ENCODE measurements around the gene CACNA2D3.

The CACNA2D3 gene

GRCh38 chr3:54488297-54488696, 365.9 kb downstream of the CACNA2D3 start:
- DNase-seq: no peak

DNA sequence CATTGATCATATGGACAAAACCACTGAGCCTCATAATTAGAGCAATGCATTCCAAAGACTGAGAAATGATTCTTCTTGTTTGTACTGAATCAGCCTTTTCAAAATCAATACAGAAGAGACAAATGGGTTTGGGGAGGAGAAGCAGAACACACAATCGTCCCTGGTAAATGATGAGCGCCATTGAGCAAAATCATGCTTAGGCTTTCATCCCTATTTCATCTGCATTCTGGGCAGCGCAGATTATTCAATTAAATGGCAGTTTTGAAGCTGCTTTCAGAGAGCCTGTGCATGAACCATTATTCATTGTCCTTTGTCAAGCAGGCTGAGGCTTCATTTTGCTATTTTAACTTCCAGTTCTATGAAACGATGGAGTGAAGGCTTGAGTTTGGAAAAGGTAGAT, 371.9 kb downstream of the CACNA2D3 start:
- no peak for DNase-seq

DNA sequence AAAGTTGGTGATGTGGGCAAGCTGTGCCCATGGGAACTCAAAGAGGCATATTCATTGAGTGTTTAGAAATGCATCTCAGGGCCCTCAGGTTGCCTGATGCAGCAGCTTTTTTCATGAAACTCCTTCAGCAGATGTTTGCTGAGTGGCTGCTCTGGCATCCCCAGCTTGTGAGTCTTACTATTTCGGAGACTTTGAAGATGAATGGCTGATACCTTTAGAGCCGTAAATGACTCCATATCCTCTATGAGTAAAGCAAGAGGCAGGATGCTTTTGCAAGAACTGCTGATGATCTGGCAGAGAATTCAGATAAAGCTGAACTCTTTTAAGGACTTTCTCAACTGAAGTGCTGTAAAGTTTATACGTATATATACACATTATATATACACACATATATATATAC, 384.3 kb downstream of the CACNA2D3 start:
- DNase-seq: no peak

DNA sequence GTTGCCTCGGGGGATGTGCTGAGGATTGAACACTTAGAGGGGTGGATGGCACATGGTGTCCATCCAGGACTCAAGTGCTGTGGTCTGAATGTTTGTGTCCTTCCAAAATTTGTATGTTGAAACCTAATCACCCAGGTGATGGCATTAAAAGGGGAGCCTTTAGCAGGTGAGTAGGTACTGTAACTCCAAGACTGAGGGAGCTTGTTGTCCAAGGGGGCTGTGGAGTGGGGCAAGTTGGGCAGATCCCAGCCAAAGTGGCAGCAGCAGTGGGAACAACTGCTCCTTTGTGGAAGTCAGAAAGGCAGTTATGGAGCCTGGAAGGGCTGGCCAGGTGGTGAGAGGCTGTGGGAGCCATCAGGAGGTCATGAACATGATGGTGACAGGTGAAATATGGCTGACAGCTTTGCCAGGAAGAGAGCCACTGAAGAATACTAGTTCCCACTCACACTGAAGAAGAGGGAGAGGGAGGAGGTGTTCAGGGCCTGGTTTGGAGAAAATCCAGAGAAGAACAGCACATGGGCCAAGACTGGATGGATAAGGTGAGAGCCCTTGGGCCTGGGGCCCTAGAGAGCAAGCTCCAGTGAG, 385.6 kb downstream of the CACNA2D3 start:
- DNase-seq: no peak

DNA sequence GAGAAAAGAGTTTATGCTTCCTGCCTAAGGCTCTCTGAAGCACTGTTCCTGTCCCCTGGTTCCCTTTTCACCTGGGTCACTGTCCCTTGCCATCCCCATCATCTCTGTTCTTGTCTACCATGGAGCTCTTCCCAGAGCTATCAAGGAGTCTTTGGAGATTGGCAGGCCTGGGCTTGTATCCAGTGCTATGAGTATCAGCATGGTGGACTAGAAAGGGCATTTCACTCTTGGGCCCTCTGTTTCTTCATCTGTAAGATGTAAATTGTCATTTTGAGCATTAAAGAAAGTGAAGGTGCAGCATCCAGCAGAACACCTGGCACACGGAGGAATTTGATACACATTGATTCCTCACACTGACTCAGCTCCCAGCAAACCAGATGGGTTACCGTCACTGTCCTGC, 388.2 kb downstream of the CACNA2D3 start:
- no peak for DNase-seq

GRCh38 chr3:54511766-54512365, 389.5 kb downstream of the CACNA2D3 start:
- DNase-seq: no peak

DNA sequence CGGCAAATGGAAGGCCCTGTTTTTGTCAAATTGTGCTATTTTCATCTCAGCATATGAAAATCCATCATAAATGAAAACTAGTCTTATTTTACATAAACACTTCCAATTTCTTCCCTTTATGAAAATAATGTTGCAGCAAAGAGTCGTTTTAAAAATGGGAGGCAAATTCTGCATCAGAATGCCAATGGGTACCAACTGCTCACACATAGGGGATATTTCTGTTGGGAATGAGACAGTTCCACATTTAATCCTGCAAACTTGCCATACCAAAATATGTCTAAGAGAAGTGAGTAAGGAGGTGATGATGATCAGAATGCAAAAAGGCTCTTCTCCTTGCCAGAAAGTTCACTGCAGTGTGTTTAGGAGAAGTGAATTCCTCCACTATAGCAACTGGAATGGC, 391.7 kb downstream of the CACNA2D3 start:
- DNase-seq: no peak

- no peak for DNase-seq
Observed at GRCh38 chr3:54514416-54514815, 392.1 kb downstream of the CACNA2D3 start.

- DNase-seq: no peak
Observed at GRCh38 chr3:54515441-54516213, 393.3 kb downstream of the CACNA2D3 start.

GRCh38 chr3:54517424-54517823, 395.1 kb downstream of the CACNA2D3 start:
- no peak for DNase-seq

GRCh38 chr3:54518011-54518675, 395.8 kb downstream of the CACNA2D3 start:
- DNase-seq: no peak

- no peak for DNase-seq
Observed at GRCh38 chr3:54519493-54519892, 397.1 kb downstream of the CACNA2D3 start.

DNA sequence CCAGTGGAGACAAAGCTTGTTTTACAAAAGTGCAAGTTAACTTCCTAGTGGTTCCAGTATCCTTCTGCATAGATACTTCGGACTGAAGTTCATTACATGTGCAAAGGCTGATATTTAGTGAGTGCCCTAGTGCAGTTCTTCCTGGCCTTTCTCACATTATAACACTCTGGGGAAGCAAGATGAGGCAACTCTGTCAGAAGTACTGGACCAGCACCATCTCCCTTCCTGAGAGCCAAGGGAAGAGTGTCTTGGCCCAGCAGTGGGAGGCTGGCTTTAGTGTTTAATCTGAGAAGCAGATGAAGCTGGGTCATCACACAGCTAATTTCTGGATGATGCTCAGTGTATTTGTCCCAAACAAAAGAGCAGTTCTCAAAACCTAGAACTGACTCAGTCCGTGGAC, 397.7 kb downstream of the CACNA2D3 start:
- DNase-seq: no peak

DNA sequence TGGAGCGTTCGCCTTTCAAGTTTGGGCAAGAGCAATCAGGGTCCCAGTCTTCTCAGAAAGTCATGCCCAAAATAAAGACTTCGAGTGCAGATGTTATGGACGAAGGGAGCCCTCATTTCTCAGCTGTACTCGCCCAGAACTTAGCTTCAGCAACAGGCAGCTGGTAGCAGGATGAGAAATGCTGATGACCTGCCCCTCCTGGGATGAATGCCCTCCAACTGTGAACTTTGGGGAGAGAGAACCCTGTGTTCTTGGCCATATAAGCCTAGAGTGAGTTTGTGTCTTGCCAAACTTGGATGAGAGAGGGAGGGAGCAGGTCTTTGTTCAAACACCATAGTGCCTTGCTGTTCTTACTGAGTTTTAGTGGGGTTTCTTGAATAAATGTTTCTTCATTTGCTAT, 405.2 kb downstream of the CACNA2D3 start:
- DNase-seq: no peak

GRCh38 chr3:54527953-54528352, 405.6 kb downstream of the CACNA2D3 start:
- no peak for DNase-seq

DNA sequence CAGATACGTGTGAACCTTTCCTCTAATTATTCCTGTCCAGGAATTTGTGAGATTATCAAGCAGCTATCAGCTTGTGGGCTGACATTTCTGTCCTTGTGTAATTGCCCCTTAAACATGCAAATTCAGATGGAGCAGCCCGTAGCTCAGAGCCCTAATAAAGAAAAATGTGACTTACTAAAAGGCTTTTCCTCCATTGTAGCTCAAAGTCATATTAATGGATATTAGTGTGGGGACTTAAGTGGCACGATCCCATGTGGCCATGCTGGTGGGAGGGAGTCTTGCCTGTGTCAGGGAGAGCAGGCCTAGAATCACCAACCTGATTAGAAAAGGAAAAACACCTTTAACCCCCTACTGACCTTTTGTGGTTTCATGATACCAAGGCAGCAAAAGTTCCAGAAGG, 406.3 kb downstream of the CACNA2D3 start:
- DNase-seq: no peak

GRCh38 chr3:54530091-54530490, 407.7 kb downstream of the CACNA2D3 start:
- no peak for DNase-seq

GRCh38 chr3:54530944-54531343, 408.6 kb downstream of the CACNA2D3 start:
- no peak for DNase-seq

- no peak for DNase-seq
Observed at GRCh38 chr3:54531741-54532140, 409.4 kb downstream of the CACNA2D3 start.

GRCh38 chr3:54533856-54534255, 411.5 kb downstream of the CACNA2D3 start:
- DNase-seq: no peak

- no peak for DNase-seq
Observed at GRCh38 chr3:54535619-54536018, 413.3 kb downstream of the CACNA2D3 start.

DNA sequence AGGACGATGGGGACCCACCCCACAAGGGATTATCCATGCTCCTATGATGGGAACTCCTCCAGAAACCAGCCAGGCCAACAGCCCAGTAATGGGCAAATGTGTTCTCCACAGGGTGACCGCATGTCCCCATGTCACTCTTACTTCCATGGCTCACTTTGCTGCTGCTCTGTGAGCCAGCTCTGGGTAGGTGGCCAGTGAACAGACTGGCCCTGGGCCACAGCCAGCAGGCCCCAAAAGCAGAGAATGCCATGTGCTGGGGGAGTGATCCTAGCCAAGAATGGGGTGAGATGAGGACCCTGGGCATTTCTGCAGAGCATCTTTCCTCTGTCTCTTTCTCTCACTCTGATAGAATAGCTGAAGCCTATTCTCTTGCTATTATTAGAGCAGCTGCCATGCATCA, 414.1 kb downstream of the CACNA2D3 start:
- DNase-seq: no peak

GRCh38 chr3:54537506-54537905, 415.2 kb downstream of the CACNA2D3 start:
- no peak for DNase-seq

GRCh38 chr3:54538346-54538745, 416.0 kb downstream of the CACNA2D3 start:
- no peak for DNase-seq
